ENCODE measurements around the gene MFN2.

The MFN2 gene

GRCh38 chr1:12047120-12047876 lies 67.1 kb downstream of the MFN2 start:
- TF ChIP-seq CTCF (IDR thresholded peaks at IDR 0.05; ENCODE audit: extremely low read depth, missing control alignments) = no peak
- peak; percentile 78 for DNase-seq (ENCODE audit: low spot score)

GRCh38 chr1:12048372-12048771 lies 68.1 kb downstream of the MFN2 start:
- no peak for DNase-seq (ENCODE audit: low spot score)
- no peak for TF ChIP-seq CTCF (IDR thresholded peaks at IDR 0.05; ENCODE audit: extremely low read depth, missing control alignments)

GRCh38 chr1:12049616-12050015 lies 69.4 kb downstream of the MFN2 start:
- TF ChIP-seq CTCF (IDR thresholded peaks at IDR 0.05; ENCODE audit: extremely low read depth, missing control alignments) = no peak
- no peak for DNase-seq (ENCODE audit: low spot score)

- no peak for DNase-seq (ENCODE audit: low spot score)
- no peak for TF ChIP-seq CTCF (IDR thresholded peaks at IDR 0.05; ENCODE audit: extremely low read depth, missing control alignments)
Measured at GRCh38 chr1:12051361-12051760, 71.1 kb downstream of the MFN2 start.

GRCh38 chr1:12052008-12052573 lies 71.8 kb downstream of the MFN2 start:
- DNase-seq (ENCODE audit: low spot score) = peak; percentile 82
- TF ChIP-seq CTCF (IDR thresholded peaks at IDR 0.05; ENCODE audit: extremely low read depth, missing control alignments) = no peak

GRCh38 chr1:12052997-12053686 lies 72.9 kb downstream of the MFN2 start:
- no peak for DNase-seq (ENCODE audit: low spot score)
- TF ChIP-seq CTCF (IDR thresholded peaks at IDR 0.05; ENCODE audit: extremely low read depth, missing control alignments) = no peak

Data from GM20000 (cell line).